ENCODE results near the gene DNPH1. TPM values are rescaled to one million over a fixed set of nuclear protein-coding genes. Genes with fewer than 3 reads are reported as not detected.

Gene DNPH1
- total and polyA plus RNA-seq, 9 of the 15 experiments (the other 6 are each of a cell fraction or from before 2014, with no cell fraction given), result 7.3 to 300 (median 68.7) TPM

GRCh38 chr6:43269273-43270007, 40.2 kb upstream of the DNPH1 start (continued):
- TF ChIP-seq ZBTB40 (IDR thresholded peaks at IDR 0.05) (no peak), ZBTB40 (CRISPR knock-in tag; IDR thresholded peaks at IDR 0.05) (no peak; the same call in 1 of the 2 replicates), RCOR1 (IDR thresholded peaks at IDR 0.05; ENCODE audit: borderline replicate concordance in 1 of 2, low read depth in 2 of 2, low read length in 2 of 2) (peak in 1 of 2 experiments; percentile 30; a peak in 1 of 4 replicates), MAZ (CRISPR knock-in tag; conservative IDR thresholded peaks at IDR 0.05 in 1 of 2, IDR thresholded peaks at IDR 0.05 in 1 of 2) (0 out of 4 replicates have a peak, but pooled peaks of 1 of the 2 experiments have one; percentile 18), HDAC1 (IDR thresholded peaks at IDR 0.05) (peak in 1 of 2 experiments; percentile 38; a peak in 1 of 4 replicates), ARID2 (IDR thresholded peaks at IDR 0.05) (no peak), ZNF561 (CRISPR knock-in tag; conservative IDR thresholded peaks at IDR 0.05) (no peak), KLF13 (tag; IDR thresholded peaks at IDR 0.05; ENCODE audit: borderline replicate concordance, low read depth) (peak; percentile 54; the same call in 1 of the 2 replicates), ATF6 (CRISPR knock-in tag; IDR thresholded peaks at IDR 0.05) (no peak), NRF1 (conservative IDR thresholded peaks at IDR 0.05 in 1 of 2, IDR thresholded peaks at IDR 0.05 in 1 of 2) (peak; percentile 47 to 63; a peak in 3 of 4 replicates), ZNF24 (IDR thresholded peaks at IDR 0.05) (no peak), E2F6 (IDR thresholded peaks at IDR 0.05; ENCODE audit: borderline replicate concordance in 1 of 2, extremely low read depth in 1 of 2, insufficient read depth in 1 of 2, insufficient read length in 1 of 2, low read depth in 1 of 2, low read length in 1 of 2, poor library complexity in 1 of 2, severe bottlenecking in 1 of 2) (peak; percentile 78 to 80)
